DMS153 (cell line): ENCODE data around the gene KREMEN2.
"Not testable (repeated sequence)": the region's sequence is repeated elsewhere in the genome, so short reads cannot be mapped to it uniquely, and the experiment has no call there.

Experiments used
- DNase-seq: peaks from one replicate; lab custom pipeline; 2025; lab: John Stamatoyannopoulos, UW

Gene KREMEN2

DNA sequence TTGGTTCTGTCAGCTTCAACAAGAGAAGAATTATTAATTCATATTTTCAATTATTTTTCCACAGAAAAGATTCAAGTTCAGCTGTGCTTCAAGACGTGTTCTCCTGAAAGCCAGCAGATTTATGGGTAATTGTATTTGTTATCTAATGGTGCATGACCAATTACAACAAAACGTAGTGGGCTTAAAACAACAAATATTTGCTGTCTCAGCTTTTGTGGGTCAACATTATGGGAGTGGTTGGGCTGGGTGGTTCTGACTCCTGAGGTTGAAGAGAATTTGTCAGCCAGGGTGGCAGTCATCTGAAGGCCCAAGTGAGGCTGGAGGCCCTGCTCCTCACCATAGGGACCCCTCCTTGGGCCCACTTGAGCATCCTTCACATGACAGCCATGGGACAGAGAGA lies 24.1 kb upstream of the KREMEN2 start:
- no peak for DNase-seq

DNA sequence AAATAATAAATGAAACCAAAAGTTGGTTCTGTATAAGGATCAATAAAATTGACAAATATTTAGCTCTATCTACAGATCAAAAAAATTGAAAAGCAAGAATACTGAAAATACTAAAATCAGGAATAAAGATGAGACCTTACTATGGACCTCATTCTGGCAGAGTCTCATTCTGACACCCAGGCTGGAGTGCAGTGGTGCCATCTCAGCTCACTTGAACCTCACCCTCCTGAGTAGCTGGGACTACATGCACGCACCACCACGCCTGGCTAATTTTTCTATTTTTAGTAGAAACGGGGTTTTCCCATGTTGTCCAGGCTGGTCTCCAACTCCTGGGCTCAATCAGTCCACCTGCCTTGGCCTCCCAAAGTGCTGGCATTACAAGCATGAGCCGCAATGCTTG lies 22.0 kb upstream of the KREMEN2 start:
- DNase-seq: no peak

DNA sequence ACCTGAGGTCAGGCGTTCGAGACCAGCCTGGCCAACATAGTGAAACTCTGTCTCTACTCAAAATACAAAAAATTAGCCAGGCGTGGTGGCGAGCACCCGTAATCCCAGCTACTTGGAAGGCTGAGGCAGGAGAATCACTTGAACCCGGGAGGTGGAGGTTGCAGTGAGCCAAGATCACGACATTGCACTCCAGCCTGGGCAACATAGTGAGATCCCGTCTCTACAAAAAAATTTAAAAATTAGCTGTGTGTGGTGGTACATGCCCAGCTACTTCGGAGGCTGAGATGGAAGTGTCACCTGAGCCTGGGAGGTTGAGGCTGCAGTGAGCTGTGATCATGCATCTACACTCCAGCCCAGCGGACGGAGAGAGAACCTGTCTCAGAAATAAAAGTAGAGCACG lies 20.4 kb upstream of the KREMEN2 start:
- DNase-seq: not testable (repeated sequence)

DNA sequence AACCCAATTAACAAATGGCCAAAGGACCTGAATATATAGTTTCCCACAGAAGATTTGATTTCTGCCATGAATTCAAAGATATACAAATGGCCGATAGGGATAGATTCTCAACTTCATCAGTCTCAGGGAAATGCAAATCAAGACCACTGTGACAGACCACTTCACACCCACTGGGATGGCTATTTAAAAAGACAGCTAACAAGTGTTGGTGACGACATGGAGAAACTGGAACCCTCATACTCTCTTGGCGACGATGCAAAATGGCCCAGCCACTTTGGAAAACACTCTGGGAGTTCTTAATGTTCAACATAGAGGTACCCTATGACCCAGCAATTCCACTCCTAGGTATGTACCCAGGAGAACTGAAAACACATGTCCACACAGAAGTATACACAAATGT lies 17.4 kb upstream of the KREMEN2 start:
- no peak for DNase-seq

DNA sequence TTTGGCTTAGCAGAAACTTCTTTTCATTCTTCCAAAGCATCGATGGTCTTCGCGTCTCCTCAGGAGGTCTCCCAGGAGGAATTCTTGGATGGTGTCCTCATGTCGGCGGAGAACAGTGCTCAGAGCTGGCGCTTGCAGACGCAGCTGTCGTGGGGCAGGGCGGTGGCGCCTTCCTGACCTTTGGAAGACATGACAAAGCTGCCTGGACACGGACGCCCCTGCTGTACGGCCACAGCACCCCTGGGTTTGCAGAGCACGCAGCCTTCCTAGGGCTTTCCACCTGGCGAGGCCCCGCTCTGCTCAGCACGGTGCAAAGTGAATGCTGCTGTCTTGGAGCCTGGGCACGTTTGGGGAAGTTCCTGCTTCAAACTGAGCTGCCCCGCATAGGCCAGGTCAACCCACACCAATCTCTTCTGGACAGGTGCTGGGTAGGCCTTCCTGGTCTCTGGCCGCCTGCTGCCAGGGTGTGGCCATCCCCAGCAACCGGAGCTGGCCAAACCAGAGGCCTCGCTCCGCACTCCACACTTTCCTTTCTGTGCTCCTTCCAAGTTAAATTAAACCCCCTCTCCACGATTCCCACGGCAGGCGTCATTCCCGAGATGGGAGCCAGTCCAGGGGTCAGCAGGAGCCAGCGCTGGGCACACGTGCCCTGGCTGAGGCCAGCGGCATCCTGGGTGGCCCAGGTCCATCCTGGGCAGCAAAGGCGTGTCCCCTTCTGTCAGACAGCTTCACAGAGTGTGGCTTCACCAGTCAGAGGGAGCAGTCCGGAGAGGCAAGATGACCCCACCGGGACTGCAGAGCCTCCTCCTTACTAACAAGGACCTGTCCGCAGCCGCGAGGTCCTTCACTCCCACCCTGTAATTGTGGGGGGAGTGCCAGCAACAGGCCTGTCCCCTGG lies 15.0 kb upstream of the KREMEN2 start:
- DNase-seq: no peak

DNA sequence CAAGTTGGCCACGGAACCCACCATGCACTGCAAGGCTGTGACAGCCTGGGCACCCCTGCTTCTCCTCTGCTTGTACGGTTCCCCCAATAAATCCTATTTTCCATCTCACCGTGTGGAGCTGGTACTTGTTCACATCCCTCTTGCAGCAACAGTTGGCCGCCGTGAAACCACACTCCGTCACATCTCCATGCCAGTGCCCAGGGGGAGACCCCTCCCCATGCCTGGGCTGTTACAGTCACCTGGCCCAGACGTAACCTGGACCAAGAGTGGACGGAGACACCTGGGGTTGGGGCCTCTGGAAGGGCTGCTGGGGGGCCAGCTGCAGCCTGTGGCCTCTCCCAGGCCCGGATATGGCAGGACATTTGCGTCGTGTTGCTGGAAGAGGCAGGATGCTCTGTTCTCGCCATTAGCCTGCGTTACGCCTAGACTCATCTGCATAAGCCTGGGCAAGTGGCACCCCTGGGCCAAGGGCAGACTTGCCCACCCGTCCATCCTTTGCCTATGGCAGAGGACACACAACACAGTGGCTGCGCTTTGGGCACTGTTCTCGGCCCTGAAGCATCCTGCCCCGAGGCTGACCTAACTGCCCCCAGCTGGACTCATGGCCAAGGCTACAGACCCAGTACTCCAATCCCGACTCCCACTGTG lies 14.2 kb upstream of the KREMEN2 start:
- no peak for DNase-seq

DNA sequence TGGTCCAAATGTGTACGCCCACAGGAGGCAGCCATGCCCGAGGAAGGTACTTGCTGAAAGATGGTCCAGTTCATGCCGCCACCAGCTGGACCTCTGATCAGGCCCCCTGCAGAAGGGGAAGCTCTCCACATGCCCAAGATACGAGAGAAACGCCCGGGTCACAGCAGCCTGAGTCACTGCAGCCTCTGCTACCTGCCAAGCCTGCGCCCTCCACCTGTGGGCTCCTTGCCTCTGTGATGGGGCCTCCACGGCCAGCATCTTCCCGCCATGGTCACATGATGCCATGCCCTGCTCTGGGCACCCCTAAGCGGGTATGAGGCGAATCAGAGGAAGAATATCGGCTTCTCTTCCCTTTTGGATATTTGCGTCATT lies 13.7 kb upstream of the KREMEN2 start:
- DNase-seq: no peak

DNA sequence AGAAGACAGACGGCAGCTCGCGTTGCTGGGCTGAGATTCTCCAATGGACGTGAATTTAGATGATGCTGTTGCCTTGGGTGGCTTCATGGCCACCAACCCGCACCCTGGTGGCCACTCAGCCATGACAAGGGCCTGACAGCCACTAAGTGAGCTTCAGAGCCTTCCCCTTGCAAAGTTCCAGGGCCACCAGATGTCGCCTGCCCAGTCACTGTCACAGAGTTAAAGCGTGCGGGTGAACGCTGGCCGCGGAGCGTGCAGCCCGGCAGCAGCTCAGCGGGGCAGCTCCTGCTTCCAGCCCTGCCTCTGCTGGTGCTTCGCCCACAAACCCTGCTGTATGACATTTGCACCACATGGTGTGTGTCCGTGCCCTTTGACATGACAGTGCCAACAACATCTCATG lies 13.3 kb upstream of the KREMEN2 start:
- no peak for DNase-seq

DNA sequence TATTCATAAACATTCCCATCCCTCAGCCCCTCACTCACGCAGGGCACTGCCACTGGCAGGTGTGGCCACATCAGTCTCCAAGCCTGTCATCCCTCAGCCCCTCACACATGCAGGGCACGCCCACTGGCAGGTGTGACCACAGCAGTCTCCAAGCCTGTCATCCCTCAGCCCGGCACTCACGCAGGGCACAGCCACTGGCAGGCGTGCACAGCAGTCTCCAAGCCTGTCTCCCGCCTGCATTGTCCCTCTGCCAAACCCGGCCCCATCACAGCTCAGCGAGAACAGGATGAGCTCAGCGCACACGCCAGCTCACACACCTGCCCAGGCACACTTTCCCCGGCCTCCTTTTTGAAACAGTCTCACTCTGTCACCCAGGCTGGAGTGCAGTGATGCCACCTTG lies 11.4 kb upstream of the KREMEN2 start:
- DNase-seq: peak; percentile 43

DNA sequence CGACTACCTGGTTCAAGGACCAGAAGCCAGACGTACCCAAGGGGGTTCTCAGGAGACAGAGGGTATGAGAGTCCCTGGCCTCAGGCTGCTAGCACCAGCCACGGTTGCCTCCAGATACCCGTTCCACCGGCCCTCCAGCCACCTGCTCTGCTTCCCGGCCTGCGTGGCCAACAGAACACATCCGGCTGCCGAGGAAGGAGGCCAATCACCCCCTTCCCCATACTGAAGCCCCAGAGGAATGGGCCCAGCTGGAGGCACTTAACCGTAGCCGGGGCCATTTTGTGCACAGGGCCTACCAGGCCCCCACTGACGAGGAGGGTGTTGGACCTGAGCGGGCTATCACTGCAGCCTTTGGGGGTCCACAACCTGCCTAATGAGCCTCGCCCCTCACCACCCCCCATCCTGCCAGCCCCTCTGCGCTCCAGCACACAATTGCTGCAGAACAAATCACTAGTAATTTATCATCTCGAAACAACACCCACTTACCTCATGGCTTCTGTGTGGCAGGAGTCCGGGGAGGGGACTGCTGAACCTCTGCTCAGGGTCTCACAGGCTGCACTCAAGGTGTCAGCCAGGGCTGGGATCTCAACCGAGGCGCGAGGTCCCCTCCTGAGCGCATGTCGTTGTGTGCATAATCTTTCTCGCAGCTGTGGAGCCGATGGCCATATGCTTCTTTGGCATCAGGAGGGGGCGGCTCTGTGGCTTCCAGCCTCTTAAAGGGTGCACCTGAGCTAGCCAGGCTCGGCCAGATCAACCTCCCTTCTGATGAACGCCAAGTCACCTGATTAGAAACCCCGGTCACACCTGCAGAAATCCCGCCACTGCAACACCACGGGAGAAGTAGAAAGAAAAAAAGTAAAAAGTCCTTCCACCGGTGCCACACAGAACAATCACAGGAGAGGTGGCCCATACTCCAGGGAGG lies 10.1 kb upstream of the KREMEN2 start:
- DNase-seq: peak; percentile 24

DNA sequence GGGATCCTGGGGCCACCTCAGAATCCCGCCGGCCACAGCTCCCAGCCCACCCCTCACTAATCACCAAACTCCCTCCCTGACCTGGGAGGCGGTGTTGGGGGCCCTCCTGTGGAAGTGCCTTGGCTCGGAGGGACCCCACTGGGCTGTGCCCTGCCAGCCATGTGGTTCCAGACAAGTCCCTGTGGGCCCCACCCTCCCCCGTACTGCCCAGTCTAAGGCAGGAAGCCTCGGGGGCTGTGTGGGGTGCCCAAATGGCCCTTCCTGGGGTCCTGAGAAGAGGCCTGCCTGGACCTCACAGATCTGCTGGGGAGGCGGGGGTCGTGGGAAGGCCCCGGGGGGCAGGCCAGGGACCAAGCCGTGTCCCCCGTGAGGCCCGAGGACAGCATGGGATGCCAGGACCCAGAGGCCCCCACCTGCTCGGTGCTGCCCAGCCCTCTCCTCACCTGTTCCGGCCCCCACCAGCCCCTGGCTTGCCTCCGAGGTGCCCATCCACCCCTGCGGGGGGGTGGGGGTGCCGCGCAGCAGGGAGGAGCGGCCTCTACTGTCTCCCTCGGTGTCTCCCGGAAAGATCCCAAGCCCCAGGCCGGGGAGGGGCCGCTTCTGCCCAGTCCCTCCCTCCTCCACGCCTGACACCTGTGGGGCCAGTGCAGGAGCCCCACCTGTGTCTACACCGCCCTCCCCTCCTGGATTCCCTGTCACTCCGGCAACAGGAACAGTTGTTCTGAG lies 9.3 kb upstream of the KREMEN2 start:
- peak; percentile 10 for DNase-seq

DNA sequence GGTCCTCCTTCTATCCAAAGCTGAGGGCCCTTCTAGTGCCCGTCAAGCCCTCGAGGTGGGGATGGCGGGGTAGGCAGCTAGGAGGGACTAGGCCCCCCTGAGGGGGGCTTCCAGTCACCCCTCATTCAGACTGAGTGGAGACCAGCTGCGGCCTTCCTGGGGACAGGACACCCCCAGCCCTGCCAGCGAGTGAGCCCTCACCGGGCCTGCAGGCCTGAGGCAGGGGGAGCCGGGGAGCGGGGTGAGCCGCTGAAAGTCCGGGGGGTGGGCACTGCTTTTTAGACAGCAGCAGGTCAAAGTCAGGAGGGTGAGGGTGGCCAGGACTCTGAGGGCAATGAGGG lies 8.7 kb upstream of the KREMEN2 start:
- DNase-seq: no peak

DNA sequence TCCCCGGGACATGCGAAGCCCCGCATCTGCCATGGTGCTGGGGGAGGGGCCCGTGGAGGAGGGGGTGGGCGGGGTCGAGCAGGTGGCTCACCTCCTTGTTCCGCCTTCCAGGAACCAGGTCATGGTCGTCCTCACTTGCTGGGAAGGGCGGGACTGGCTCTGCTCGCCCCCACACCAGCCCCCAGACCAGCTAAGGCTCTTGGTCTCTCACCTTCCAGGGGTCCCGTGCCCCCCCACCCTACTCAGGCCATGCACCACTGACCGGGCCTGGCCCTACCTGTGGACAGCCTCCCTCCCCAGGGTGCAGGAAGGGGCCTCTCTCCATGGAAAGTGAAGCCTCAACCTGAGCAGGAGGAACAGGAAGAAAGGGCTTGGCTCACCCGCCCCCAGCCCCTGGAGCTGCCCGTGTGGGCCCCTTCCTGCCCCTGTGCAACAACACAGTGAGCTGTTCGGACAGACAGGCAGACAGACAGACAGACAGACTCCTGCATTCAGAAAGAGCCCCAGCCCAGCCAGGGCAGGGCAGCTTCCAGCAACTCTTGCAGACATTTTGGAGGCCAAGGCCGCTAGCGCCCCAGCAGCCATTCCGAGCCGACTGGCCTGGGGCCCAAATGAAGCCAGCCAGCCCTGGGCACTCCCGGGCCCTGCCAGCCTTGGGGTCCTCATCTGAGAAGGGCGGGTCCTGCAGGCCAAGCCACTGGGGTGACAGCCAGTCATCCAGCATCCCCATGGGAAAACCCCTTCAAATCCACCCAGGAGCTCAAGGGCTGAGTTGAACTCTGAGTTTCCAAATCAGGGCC lies 8.1 kb upstream of the KREMEN2 start:
- DNase-seq: no peak

DNA sequence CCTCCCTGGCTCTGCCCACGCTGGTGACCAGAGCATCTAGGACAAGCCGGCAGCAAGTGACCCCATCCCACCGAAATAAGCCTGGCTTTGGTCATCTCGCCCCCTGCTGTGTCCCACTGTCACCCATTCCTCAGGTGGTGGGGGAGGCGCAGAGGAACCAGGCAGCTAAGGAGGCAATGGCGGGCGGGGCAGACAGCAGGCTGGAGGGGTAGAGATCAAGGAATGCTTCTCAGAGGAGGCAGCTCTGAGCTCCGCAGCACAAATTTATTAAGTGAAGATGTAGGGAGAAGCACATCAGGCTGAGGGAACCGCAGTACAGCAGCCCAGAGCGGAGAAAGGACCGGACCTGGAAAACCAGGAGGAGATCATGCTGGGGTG lies 7.5 kb upstream of the KREMEN2 start:
- no peak for DNase-seq

DNA sequence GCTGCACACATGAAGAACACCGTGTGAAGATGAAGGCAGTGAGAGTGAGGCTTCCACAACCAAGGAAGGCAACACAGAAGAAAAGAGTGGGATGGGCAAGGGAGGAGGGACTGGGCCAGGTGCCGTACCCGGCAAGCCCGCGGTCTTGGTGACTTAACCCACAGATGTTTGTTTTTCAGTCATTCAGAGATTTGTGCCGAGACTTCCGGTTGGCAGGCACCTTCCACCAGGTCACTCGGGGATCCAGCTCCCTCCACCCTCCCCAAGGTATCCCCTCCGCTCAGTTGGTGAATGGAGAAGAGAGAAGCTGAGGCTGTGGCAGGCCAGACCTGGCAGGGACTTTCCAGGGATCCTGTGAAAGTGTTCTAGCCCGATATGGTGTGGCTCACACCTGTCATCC lies 4.9 kb upstream of the KREMEN2 start:
- DNase-seq: no peak

DNA sequence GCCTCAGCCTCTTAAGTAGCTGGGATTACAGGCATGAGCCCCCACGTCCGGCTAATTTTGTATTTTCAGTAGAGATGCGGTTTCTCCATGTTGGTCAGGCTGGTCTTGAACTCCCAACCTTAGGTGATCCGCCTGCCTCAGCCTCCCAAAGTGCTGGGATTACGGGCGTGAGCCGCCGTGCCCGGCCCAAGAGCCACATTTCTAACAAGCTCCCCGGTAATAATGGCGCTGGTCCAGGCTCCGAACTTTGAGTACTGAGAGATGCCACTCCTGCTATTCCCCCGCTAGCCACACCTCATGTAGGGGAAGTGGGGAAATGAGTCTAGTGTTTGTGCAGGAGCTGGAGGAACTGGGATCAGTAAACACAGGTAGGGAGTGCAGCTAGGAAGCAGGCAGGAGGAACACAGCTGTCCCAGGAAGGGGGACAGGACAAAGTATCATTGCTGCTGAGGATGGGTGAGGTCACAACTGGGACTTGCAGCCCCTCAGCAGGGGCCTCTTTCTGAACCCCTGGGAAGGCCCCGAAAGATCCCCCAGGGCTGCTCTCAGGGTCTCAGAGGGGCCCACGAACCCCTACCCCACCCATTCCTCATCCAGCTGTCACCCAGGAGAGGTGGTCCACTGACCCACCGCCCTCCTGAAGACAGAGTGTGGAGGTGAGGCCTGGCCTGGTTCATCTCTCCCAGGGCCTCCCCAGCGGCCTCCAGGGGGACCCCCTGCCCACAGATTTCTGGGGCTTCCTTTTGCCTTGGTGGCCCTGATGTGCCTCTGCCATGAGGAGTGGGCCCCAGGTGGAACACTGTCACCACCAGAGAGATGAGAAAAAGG lies 3.7 kb upstream of the KREMEN2 start:
- no peak for DNase-seq

DNA sequence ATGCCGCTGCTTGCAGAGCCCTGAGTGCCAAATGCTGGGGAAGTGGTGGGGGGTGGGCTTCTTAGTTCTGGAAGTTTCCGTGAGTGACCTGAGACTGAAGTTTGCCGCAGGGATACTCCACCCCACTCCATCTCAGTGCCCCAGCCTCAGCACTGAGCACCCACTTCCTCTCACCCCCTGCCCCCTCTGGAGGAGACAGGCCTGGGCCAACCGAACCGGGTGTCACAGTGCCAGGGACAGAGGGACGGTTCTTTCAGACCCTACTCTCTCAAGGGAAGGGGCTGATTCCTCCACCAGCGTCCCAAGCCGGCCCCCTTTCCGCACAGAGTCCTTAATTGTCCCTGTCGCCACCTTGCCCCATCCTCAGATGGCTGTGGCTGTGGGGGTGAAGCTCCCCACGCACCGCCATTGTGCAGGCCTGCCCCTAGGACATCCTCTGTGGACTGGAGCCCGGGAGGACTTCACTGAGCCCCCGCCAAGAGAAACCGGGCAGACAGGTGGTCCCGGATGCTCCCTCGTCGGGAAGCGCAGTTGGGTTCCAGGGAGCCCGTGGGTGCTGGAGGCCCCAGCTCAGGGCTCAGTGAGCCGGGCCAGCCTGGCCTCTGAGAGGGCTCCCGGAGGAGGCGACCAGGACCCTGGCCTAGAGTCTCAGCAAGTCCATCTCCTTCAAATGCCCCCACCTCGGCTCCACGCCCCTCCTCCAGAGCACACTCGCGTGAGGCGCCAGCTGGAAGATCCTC lies 1.6 kb upstream of the KREMEN2 start:
- no peak for DNase-seq

DNA sequence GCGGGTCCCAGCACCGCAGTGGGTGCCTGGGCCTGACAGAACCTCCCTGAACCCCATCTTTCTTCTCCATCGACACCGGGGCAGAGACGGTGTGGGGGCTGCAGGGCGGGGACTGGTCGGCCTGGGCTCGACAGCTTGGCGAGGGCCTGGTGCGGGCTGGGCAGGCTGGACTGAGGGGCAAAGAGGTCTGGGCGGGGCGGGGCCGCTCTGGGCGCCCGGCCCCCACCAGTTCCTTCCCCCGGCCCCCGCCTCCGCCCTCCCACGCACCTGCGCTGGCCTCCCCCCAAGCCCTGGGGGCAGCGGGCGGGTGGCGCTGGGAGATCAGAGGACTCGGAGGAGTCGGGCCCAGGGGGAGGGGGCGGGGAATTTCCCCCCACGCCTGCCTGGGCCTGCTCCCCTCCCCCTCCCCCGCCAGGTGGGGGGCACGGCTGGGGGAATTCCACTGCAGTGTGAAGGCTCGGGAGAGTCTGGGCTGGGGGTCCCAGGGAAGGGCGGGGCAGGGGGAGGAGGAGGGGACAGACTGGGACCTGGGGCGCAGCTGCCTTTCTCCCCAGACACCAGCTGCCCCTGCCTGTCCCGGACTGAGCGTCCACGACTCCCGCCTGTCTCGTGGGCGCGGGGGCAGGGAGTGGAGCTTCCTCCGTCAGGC lies 877 bp upstream of the KREMEN2 start:
- no peak for DNase-seq
